GM18868 (cell line): ENCODE results near the gene ANO6.
"Not testable (repeated sequence)": the region's sequence is repeated elsewhere in the genome, so short reads cannot be mapped to it uniquely, and the experiment has no call there.

Experiments used
- ATAC-seq: cut with Tn5 transposase; IDR thresholded peaks from one replicate; pipeline ENCODE4 v1.9.1; 2021; ENCODE audit warnings: mild to moderate bottlenecking, moderate library complexity; ENCODE audit not compliant: unreplicated experiment

Gene ANO6

DNA sequence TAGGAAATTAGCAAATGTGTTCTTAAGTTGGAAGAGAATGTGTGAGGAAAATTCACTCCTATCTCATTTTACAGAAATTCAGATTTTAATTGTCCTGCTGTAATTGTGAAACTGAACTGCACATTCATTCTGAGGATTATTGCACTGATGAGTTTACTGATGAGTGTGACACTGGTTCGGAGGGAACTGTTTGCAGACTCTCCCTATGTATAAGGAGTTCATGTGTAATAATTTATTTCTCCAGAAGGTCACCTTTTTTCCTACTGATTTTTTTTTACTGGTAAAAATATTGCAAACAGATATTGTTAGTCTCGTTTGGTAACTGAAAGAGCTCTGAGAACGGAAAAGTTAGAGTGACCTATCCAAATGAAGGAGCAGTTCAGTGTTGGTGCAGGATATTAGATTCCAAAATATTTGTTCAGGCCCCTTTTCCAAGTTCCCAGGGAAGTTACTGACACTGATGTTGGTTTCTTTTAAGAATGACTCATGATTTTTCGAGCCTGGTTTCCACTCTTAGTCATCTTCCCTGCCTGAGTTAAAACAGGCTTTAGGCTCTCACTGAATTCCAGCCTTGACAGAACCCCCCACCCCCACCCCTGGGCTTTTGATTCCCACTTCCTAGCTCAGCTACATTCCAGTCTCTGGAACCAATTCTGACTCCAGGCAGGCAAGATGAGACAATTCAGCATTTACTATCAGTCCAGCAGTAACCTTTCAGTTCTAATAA is 18.4 kb downstream of the ANO6 start:
- peak; percentile 44 for ATAC-seq

DNA sequence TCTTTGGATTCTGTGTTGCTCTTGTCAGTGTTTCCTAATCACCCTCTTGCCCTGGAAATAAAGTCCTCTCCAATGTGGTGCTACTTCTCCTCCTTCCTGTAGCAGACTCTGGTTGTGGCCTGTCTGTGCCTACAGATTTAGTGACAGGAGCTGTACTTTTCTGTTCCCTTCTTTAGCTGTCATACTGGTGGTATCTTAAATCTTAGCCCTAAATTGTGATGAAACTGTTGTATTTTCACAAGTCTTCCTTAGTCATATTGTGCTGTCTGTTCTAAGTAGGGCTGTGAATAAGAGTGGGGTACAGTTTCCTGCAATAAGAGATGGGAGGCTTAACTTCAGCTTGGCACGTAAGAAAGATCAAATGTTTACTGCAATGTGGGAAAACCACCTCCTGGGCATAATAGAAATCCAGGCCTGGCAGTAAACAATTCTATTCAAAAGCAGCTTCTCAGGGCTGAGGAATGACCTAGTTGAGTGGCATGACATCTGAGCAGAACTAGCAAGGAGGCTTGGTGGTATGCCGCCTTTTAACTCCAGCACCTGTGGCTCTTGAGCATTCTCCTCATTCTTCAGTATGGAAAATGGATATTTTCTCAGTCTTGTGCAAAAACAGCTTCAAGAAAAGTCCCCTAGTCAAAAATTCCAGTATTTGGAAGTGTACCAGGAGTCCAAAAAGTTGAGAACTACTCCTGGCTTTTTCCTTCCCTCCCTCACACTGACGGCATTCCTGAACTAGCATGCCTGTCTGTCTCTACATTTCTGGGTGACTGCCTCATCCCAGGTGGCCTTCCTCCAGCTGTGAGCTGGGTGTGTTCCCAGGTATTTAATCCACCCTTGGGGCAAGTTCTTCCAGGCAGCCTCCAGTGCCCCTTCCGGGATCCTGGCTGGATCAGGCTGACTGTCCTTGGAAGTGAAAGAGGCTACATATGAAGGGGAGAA is 19.5 kb downstream of the ANO6 start:
- ATAC-seq: peak; percentile 47

DNA sequence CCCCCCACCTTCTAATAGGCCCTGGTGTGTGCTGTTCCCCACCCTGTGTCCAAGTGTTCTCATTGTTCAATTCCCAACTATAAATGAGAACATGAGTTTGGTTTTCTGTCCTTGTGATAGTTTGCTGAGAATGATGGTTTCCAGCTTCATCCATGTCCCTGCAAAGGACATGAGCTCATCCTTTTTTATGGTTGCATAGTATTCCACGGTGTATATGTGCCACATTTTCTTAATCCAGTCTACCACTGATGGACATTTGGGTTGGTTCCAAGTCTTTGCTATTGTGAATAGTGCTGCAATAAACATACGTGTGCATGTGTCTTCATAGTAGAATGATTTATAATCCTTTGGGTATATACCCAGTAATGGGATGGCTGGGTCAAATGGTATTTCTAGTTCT is 20.5 kb downstream of the ANO6 start:
- ATAC-seq: not testable (repeated sequence)

DNA sequence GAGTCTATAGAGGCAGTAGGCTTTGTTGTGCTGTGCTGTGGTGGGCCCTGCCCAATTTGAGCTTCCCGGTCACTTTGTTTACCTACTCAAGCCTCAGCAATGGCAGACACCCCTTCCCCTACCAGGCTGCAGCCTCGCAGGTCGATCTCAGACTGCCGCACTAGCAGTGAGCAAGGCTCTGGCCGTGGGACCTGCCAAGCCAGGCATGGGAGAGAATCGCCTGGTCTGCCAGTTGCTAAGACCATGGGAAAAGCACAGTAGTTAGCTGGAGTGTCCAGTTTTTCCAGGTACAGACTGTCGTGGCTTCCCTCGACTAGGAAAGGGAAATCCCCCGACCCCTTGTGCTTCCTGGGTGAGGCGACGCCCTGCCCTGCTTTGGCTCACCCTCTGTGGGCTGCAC is 26.3 kb downstream of the ANO6 start:
- ATAC-seq: no peak

DNA sequence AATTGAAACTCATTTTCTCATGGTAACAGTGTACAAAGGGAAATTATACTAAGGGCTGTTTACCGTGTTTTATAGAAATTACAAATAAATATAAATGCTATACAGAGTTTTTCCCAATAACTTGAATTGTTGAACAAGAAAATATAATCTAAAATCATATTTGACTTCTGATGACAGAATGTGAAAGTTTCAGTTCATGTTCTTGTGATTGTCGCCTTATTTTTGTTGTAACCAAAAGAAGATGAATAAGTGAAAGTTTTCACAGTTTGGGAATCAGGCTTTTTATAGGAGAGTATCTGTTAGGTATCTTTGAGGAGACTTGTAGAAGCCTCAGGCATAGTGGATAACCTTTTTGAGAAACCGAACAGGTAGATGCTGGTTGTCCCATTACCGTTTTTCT is 28.1 kb downstream of the ANO6 start:
- peak; percentile 30 for ATAC-seq

DNA sequence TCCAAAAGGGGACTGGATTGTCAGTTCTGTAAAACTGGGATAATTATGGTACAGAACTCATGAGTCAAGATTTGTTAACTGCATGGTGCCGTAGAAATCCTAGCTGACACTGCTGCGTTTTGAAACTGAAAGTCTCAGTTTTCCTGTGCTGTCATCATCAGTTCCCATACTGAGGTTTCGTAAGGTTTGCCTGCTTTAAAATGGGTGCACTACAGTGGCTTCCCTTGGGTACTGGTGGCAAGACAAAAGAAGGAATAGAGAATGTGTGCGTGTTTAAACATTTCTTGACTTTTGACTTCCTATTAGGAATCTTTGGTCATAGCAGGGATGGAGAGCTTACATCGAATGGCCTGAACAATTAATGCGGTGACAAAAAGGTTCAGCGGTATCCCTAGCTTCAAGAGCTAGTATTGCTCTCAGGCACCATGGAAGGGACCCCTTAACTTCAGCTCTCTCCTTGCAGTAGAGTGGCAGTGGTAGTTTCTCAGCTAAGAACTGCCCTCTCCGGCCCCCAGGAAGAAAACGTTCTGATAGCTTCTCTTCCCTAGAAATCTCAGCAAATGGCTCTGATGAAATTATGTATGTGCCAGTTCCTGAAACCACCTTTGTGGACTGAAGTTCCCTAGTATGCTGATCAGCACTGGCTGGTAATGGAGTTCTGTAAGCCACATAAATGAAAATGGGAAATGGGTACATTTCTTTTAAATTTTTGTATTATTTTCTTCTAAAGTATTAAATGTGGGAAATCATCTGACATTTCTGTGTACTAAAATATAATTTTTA is 28.9 kb downstream of the ANO6 start:
- ATAC-seq: peak; percentile 93

DNA sequence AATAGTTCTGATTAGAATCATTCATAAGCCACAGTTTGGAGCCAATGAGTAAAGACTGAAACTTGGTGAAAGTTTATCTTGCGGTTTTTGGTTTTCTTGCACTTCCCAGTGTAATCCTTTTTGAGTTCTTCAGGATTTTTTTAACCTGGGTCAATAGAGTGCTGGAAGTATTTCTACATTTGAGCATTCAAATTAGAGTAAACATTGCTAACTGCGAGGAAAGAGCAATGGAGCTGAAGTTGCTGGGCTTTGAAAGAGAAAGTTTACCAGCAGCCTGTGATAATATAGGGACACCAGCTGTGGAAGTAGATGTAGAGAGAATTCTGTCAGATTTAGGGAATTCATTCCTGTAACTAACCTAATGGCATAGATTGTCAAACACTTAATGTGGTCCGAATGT is 30.3 kb downstream of the ANO6 start:
- no peak for ATAC-seq

DNA sequence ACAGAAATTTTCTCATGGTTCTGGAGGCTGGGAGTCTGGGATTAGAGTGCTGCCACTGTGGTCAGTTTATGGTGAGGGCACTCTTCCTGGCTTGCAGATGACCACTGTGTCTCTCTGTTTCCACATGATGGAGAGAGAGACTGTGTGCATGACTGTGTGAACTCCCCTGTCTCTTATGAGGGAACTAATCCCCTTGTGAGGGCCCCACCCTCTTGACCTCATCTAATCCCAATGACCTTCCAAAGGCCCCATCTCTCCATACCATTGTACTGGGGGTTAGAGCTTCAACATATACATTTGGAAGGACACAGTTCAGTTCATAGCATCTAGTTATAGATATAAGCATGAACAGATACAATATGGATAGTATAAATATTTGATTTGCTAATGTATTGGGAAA is 31.7 kb downstream of the ANO6 start:
- ATAC-seq: no peak

DNA sequence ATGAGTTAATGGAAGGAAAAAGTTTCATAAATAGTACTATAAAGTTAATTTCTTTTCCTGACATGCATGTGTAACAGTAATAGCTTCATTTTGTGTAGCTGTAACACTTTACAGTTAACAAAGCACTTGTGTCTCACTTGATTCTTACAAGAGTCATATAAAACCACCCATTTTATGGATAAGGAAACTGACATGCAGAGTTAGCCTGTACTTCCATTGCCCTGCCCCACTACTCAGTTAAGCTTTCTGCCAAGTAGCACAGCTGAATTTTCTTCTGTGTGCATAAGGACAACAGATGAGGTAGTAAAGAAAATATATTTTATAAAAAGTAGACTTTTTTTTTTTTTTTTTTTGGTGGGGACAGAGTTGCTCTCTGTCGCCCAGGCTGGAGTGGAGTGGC is 32.2 kb downstream of the ANO6 start:
- no peak for ATAC-seq

DNA sequence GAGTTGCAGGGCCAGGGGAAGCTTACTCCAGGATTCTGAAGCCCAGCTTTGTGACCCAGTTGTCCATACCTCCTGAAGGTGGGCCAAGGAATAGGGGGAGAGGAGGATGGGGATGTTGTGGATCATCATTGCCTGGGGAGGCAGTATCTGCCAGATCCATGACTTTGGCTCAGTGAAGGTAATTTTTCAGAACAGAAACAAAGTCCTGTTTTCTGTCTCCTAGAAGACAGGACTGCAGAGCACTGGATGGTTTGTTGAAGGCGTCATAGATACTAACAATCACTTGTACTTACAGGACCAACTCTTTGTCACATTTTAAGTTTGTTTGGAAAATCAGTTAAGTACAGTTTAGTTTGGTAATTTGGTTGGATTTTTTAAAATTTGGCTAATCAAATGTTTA is 38.4 kb downstream of the ANO6 start:
- no peak for ATAC-seq

DNA sequence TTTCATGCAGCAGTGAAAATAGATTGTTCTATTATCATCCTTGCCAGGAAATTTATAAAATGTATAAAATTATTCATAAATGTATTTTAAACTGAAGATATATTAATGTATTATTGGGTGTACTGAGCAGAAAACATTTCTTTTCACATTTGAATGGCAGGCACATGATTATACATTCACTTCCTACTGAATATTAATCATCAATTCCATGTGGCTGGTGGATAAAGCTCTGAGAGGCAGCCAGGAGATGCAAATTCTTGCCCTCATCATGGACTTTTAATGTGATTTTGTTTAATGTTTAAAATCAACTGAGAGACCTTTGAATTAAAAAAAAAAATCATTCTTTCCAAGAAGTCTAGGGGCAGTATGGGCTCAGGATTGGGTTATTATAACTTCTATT is 40.8 kb downstream of the ANO6 start:
- ATAC-seq: peak; percentile 3

DNA sequence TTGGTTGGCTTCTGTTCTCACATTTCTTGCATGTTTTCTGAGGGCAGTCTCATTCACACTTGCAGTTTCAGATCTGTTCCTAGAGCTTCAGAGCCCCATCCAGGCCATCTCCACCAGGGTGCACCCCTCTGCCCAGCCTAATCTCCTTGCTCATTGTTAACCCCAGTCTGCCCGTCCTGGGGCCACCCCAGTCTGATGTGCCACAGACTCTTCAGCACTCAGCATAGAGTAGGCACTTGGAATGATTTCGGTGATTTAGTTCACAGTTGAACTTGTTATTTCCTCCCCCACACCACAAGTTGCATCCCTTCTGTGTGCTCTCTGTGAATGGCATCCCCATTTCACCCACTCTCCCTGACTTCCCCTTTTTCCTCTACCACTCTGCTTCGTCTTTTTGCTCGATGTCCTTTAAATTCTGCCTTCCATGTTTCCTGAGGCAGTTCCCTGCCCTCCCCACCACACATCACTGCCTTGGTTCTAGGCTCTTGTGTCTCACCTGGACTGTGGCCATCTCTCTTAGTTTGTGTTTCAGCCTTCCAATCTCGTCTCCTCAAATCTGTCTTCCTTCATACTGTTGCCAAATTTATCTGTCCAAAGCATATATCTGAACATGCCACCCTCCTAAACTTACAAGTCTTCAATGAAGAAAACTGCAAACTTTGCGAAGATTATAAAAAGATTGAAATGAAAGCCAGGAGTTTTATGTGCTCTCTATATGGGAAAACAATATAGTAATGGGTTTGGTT is 41.5 kb downstream of the ANO6 start:
- ATAC-seq: peak; percentile 85

DNA sequence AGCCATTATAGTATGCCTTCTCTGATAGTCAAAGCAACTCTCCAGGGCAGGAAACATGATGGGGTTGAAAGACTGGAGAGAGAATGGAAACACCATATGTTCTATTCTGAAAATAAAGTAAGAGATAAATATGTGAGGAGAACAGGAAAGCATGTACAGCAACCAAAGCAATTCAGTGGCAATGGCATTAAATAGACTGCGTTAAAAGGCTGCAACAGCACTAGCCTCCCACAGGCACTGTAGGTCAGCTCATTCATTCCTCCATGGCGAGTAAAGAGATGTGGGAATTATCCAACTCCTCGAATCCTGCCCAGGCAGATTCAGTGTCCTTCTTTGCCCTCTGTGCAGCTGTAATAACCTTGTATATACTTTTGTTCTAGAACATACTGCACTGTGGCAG is 43.8 kb downstream of the ANO6 start:
- no peak for ATAC-seq

DNA sequence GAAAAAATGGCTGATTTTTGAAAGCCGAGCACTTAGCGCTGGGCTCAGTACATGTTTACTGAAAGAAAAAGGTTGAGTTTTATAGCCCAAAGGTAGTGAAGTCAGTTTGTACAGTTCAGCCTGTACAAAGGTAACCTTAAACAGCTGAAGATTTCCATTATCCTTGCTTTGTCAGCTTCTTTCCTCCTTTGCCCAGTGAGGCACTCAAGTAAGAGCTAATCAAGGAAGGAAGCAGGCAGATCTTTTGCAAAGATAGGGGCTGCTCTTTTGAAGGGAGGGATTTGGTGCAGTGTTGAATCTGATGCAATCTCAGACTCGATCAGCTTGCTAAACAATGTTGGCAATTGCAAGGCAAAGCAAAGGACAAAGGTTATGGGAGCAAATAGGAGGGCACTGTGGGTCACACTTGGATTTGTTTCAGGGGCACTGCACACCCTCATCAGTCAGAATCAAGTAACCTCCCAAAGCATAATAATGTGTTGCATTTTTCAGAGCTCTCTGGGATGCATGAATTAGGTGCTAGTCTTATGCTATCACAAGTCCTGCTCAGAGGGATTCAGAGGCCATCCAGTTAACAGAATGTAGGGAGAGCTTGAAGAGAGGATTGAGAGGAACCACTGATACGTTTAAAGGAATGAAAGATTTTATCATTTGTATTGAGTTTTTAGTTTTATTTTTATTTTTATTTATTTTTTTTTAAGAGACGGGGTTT is 44.4 kb downstream of the ANO6 start:
- no peak for ATAC-seq

DNA sequence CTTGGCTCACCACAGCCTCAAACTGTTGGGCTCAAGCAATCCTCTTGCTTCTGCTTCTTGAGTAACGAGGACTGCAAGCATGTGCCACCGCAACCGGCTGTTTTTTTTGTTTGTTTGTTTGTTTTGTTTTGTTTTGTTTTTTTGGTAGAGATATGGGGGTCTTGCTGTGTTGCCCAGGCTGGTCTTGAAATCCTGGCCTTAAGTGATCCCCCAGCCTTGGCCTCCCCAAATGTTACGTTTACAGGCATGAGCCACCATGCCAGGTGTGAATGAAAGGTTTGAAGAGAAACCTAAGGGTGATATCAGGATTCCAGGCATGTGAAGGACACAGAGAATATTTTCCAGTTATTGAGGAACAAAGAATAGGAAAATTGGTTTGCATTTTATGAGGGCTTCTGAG is 45.0 kb downstream of the ANO6 start:
- no peak for ATAC-seq

DNA sequence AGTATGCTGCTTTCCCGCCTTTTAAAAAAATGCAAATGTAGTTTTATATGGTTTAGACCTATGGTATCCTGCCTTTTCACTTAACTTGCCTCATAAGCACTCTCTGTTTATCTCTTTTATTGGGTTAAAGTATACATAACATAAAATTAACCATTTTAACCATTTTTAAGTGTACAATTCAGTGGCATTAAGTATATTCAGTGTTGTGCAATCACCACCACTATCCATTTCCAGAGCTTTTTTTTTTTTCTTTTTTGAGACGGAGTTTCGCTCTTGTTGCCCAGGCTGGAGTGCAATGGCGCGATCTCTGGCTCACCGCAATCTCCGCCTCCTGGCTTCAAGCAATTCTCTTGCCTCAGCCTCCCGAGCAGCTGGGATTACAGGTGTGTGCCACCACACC is 46.3 kb downstream of the ANO6 start:
- not testable (repeated sequence) for ATAC-seq

DNA sequence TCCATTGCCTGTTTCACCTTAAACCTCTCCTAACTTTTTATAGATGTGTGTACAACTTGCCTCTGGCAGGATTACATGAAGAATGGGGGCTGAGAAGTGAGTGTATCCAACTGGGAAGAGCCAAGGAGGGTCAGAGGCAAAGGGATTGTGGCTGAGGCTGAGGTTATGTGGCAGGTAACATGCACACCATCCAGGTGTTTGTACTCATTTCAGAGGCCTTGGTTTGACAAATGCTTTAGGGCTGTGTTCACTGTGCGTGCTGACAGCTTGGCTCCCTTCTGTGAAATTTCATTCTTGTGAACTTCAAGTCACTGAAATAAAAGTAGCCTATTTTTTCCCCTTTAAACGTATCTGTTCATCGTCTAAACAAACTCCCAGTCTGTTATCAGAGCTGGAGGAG is 47.7 kb downstream of the ANO6 start:
- no peak for ATAC-seq

DNA sequence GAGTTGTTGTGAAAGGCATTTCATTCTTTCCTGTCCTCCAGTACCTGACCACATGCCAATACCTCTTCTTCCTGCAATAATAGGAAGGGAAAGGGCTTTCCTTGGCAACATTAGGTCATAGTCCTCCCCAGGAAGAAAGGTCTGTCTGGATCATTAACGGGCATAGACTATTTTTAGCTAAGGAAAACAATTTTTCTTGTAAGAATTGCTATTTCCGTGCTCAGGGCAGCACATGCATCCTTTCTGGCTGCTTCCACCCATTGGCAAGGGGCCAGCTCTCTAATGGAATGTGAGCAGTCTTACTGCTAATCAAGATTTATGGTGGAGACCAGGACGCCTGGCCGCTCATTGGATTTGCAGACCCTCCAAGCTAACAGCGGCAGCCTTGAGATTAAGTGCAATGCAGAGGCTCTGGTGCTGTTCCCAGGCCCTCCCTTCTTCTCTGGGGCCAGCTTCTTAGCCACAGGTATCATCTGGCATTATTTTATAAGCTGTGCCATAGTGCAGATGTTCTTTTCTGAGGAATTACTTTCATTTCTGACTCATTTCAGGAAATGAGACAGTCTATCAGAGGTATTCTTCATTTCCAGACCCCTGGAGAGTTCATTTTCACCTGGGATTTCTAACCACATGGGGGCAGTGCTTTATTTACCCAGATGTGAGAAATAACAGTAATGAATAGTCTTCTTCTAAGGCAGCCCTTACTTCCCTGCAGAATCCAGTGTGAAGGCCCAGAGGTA is 52.9 kb downstream of the ANO6 start:
- ATAC-seq: peak; percentile 90

DNA sequence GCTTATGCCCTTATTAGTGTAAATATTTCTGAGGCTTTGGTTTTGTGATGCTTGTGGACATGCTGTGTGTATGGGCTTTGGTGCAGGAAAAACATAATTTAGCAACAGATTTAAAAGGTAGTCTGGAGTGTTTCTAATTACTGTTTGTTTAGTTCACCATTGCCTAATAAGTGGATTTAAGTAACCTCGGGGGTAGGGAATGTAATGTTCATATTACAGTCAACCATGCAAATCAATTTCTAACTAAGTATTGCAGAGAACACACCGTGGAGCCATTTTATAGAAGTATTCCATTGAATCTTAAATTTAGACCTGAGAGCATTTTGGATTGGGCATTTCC is 53.5 kb downstream of the ANO6 start:
- ATAC-seq: no peak

DNA sequence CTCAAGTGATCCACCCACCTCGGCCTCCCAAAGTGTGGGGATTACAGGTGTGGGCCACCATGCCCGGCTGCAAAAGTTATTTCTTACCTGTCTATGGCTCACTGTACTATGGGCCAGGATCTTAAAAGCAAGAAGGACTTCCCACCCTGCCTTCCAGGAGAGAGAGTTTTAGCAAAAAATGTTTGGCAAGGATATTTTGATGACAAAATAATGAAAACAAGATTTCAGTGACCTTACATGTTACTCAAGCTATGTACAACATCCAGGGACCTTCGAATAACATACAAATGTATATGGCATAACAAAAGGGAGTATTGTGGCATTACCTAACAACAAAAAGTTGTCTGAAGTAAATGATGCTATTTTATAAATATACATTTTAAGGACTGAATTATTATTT is 55.1 kb downstream of the ANO6 start:
- ATAC-seq: no peak
